GM21447 (cell line): Measurements from ENCODE around the gene PAWR.
"Not testable (repeated sequence)": the region's sequence is repeated elsewhere in the genome, so short reads cannot be mapped to it uniquely, and the experiment has no call there.

ENCODE experiments used
- ATAC-seq: cut with Tn5 transposase; IDR thresholded peaks from one replicate; pipeline ENCODE4 v1.9.1; 2021; ENCODE audit not compliant: unreplicated experiment

PAWR gene

DNA sequence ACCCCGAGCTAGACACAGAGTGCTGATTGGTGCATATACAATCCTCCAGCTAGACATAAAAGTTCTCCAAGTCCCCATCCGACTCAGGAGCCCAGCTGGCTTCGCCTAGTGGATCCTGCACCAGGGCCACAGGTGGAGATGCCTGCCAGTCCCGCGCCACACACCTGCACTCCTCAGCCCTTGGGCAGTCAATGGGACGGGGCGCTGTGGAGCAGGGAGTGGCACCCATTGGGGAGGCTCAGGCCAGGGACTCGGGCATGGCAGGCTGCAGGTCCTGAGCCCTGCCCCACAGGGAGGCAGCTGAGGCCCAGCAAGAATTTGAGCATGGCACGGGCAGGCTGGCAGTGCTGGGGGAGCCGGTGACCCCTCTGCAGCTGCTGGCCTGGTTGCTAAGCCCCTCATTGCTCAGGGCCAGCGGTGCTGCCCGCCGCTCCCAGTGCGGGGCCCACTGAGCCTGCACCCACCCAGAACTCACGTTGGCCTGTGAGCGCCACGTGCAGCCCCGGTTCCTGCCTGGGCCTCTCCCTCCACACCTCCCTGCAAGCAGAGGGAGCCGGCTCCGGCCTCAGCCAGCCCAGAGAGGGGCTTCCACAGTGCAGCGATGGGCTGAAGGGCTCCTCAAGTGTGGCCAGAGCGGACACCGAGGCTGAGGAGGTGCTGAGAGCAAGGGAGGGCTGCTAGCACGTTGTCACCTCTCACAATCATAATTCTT, 136.7 kb downstream of the PAWR start:
- ATAC-seq: no peak

DNA sequence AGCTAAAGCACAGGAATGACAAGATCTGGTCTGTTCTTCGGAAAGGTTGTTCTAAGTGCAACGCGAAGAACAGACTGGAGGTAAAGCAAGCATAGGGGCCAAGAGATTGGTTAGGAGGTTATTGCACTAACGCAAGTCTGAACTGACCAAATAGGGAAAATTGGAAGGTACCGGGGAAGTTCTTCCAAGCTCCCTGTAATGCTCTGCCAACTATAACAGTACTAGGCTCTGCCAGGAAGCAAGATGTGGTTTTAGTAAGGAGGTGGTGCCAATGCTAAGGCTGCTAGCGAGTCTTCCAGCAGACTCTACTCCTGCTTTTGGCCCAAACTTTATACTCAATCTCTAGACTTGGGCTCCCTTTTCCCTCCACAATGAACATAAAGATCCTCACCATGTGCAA, 138.6 kb downstream of the PAWR start:
- no peak for ATAC-seq

DNA sequence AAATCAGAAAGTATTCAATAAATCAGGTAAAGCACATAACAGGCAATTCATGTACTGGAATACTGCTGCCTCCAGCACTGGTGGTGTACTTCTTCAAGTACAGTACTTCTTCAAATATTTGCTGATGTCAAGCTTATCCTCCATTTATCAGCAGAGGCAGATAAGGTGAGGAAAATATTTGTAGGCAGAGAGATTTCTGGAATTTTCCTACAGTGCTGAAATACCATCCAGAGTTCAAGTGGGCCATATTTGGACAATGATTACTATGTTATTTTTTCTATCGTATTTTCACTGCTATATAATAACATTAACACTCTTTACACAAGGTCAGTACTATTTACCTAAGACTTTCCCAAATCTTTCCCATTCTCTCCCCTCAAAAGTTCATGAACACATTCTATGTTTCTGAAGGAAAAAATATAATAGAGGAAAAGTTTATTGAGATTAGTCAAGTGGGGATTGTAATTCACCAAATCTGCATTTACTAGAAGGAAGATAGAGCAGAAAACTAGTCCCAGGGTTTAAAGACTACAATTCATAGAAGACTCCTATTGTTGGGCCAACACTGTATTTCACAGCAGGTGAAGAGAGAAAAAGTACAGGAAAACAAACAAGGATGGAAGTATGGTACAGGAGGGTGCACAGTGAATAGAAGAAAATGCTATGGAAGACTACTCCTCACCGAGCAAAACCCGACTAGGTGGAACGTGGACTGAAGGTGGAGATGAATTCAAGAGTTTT, 141.1 kb downstream of the PAWR start:
- ATAC-seq: no peak

- ATAC-seq: no peak
Observed at GRCh38 chr12:79548610-79548924, 142.2 kb downstream of the PAWR start.

DNA sequence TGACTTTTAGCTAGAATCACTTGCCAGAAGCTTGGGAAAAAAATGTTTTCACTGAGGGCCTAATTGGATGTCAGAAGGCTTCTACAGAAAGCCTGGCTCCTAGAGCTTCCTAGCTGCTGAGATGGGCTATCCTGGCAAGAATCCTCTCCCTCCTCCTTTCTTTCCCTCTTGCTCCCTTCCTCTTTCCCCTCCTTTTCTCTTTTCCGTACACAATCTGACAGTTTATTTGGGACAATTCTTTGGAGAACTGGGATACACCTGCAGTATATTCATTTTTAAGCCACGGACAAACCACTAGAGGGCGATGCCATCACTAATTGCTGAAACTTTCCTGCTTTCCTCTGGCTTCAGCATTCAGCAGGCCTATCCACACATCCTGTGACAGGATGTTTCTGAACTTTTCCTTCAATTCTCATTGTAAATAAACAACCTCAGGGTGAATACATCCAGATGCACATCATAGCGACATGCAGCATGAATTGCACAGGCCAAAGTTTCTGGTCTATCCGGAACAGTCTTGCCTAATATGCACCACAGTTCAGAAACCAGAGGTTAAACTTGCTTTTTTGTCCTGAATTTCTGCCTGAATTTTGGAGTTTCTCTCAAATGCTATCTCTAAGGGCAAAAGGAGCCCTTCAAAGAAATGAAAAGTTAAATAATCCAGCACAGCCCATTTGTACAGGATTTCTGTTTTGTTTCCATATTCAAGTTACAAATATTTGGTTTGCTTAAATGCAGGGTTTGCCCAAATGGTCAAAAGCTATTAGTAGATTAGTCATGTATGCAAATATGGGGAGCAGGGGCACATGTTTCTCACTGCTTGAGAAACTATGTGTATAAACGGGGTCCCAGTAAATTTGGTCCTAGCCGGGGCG, 142.8 kb downstream of the PAWR start:
- peak; percentile 78 for ATAC-seq

- ATAC-seq: no peak
Observed at GRCh38 chr12:79547044-79547734, 143.6 kb downstream of the PAWR start.

DNA sequence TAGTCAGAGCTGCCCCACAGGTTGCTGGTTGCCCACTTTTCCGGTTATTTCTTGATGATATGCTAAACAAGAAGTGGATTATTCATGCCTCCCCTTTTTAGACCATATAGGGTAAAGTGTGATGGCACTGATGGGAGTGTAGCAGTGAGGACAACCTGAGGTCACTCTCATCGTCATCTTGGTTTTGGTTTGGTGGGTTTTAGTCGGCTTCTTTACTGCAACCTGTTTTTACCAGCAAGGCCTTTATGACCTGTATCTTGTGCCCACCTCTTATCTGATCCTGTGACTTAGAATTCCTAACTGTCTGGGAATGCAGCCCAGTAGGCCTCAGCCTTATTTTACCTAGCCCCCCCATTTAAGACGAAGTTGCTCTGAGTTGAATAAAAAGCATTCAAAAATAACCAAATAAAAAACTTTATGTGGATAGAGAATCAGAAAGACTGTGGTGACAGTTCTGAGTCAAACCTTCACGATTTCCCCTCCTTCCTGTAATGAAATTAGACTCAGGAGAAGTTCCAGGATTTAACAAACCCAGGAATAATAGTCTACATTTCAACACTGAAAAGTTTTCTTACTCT, 144.2 kb downstream of the PAWR start:
- ATAC-seq: no peak

DNA sequence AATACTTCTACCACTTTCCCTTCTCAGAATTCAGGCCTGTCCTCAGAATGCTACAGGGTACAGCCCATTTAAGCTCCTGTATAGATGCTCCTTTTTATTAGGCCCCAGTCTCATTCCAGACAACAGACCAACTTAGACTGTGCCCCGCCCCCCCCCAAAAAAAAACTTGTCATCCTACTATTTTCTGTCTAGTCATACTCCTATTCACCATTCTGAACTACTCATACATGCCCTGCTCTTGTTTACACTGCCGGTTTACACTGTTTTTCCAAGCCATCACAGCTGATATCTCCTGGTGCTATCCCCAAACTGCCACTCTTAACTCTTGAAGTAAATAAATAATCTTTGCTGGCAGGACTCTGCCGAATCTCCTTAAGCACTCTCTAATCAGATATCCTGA, 146.3 kb downstream of the PAWR start:
- ATAC-seq: not testable (repeated sequence)

- ATAC-seq: no peak
Observed at GRCh38 chr12:79537675-79538074, 153.1 kb downstream of the PAWR start.

DNA sequence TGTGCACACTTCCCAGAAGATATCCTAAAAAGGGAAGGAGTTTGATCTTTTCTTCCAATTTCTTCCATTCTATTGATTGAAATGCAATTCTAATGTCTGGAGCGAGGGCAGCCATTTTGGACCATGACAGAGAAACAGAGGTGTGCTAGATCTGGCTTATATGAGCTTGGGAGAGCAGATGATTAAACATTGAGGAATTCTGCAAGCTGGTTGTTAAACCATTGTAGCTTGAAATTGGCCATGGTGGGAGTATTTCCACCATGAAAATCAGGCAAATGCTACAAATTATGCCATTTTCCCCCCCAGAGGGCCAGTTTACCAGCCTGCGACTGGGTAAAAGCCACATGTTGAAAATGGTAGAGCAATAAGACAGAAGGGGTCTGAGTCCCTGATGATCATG, 155.0 kb downstream of the PAWR start:
- ATAC-seq: no peak
